ENCODE measurements around the gene C3orf38.
A peak's percentile ranks its signal among the peaks of the same experiment; 100 is the strongest.
"Not testable (repeated sequence)": the region's sequence is repeated elsewhere in the genome, so short reads cannot be mapped to it uniquely, and the experiment has no call there.

C3orf38 gene

GRCh38 chr3:88149509-88150362 is at the start of gene C3orf38:
C3orf38 (plus strand) TSS chr3:88149959; CDS start chr3:88150053, 94 bp downstream.
- peaks cover 41% of the 10 kb centered on the region for H3K4me1 Mint-ChIP-seq
- peak; percentile 94 for ATAC-seq
- H3K36me3 Mint-ChIP-seq: peaks cover 11% of the 10 kb centered on the region
- no peaks in the 10 kb centered on the region for H3K9me3 Mint-ChIP-seq
- peak within 1 kb of the TSS; percentile 98 for H3K4me3 Mint-ChIP-seq
- H3K27me3 Mint-ChIP-seq: no peaks in the 10 kb centered on the region
- peak within 1 kb of the TSS; percentile 95 for H3K27ac Mint-ChIP-seq

GRCh38 chr3:88101142-88101541 is 48.6 kb upstream of the C3orf38 start:
- no peak overlapping the region for H3K4me3 Mint-ChIP-seq
- peaks cover 63% of the 10 kb centered on the region for H3K36me3 Mint-ChIP-seq
- H3K27me3 Mint-ChIP-seq: no peaks in the 10 kb centered on the region
- no peaks in the 10 kb centered on the region for H3K9me3 Mint-ChIP-seq
- no peak for ATAC-seq
- no peak overlapping the region for H3K27ac Mint-ChIP-seq
- H3K4me1 Mint-ChIP-seq: no peaks in the 10 kb centered on the region

GRCh38 chr3:88105325-88105724 is 44.4 kb upstream of the C3orf38 start:
- Mint-ChIP-seq H3K4me3 (no peak overlapping the region), H3K9me3 (no peaks in the 10 kb centered on the region), H3K27ac (peak overlapping the region; percentile 49), H3K36me3 (peaks cover 32% of the 10 kb centered on the region), H3K27me3 (no peaks in the 10 kb centered on the region), H3K4me1 (no peaks in the 10 kb centered on the region)
- no peak for ATAC-seq

GRCh38 chr3:88112289-88112688 is 37.5 kb upstream of the C3orf38 start:
- Mint-ChIP-seq H3K4me1 (no peaks in the 10 kb centered on the region), H3K27me3 (no peaks in the 10 kb centered on the region), H3K9me3 (no peaks in the 10 kb centered on the region), H3K27ac (no peak overlapping the region), H3K36me3 (peaks cover 25% of the 10 kb centered on the region), H3K4me3 (no peak overlapping the region)
- ATAC-seq: no peak

- no peaks in the 10 kb centered on the region for H3K9me3 Mint-ChIP-seq
- no peaks in the 10 kb centered on the region for H3K4me1 Mint-ChIP-seq
- no peaks in the 10 kb centered on the region for H3K27me3 Mint-ChIP-seq
- peak; percentile 64 for ATAC-seq
- peaks cover 38% of the 10 kb centered on the region for H3K36me3 Mint-ChIP-seq
- H3K4me3 Mint-ChIP-seq: no peak overlapping the region
- H3K27ac Mint-ChIP-seq: no peak overlapping the region
These were observed 36.2 kb upstream of the C3orf38 start for GRCh38 chr3:88113311-88114162.

- ATAC-seq: no peak
- Mint-ChIP-seq H3K27ac (no peak overlapping the region), H3K4me3 (no peak overlapping the region), H3K27me3 (no peaks in the 10 kb centered on the region), H3K36me3 (peaks cover 38% of the 10 kb centered on the region), H3K4me1 (no peaks in the 10 kb centered on the region), H3K9me3 (no peaks in the 10 kb centered on the region)
These were observed 34.7 kb upstream of the C3orf38 start for GRCh38 chr3:88114878-88115549.

- Mint-ChIP-seq H3K9me3 (no peaks in the 10 kb centered on the region), H3K4me1 (no peaks in the 10 kb centered on the region), H3K27me3 (no peaks in the 10 kb centered on the region), H3K36me3 (peaks cover 47% of the 10 kb centered on the region), H3K27ac (no peak overlapping the region), H3K4me3 (no peak overlapping the region)
- ATAC-seq: no peak
These were observed 32.1 kb upstream of the C3orf38 start for GRCh38 chr3:88117683-88118082.

GRCh38 chr3:88118603-88119002 is 31.2 kb upstream of the C3orf38 start:
- not testable (repeated sequence) for H3K4me3 Mint-ChIP-seq, ATAC-seq, H3K27ac Mint-ChIP-seq, H3K4me1 Mint-ChIP-seq, H3K27me3 Mint-ChIP-seq, H3K9me3 Mint-ChIP-seq
- H3K36me3 Mint-ChIP-seq: peaks cover 47% of the 10 kb centered on the region

- Mint-ChIP-seq H3K27me3 (no peaks in the 10 kb centered on the region), H3K4me1 (peaks cover 6% of the 10 kb centered on the region), H3K36me3 (peaks cover 16% of the 10 kb centered on the region), H3K4me3 (no peak overlapping the region), H3K27ac (no peak overlapping the region), H3K9me3 (no peaks in the 10 kb centered on the region)
- no peak for ATAC-seq
These were observed 26.2 kb upstream of the C3orf38 start for GRCh38 chr3:88123526-88123925.

GRCh38 chr3:88131695-88132094 is 18.1 kb upstream of the C3orf38 start:
- no peak overlapping the region for H3K4me3 Mint-ChIP-seq
- ATAC-seq: no peak
- peaks cover 6% of the 10 kb centered on the region for H3K4me1 Mint-ChIP-seq
- no peaks in the 10 kb centered on the region for H3K27me3 Mint-ChIP-seq
- H3K9me3 Mint-ChIP-seq: no peaks in the 10 kb centered on the region
- peaks cover 33% of the 10 kb centered on the region for H3K36me3 Mint-ChIP-seq
- H3K27ac Mint-ChIP-seq: no peak overlapping the region

GRCh38 chr3:88132894-88133293 is 16.9 kb upstream of the C3orf38 start:
- H3K27me3 Mint-ChIP-seq: no peaks in the 10 kb centered on the region
- H3K27ac Mint-ChIP-seq: no peak overlapping the region
- ATAC-seq: no peak
- no peak overlapping the region for H3K4me3 Mint-ChIP-seq
- no peaks in the 10 kb centered on the region for H3K4me1 Mint-ChIP-seq
- H3K36me3 Mint-ChIP-seq: peaks cover 28% of the 10 kb centered on the region
- H3K9me3 Mint-ChIP-seq: no peaks in the 10 kb centered on the region

GRCh38 chr3:88133711-88134263 is 16.0 kb upstream of the C3orf38 start:
- H3K4me3 Mint-ChIP-seq: no peak overlapping the region
- peaks cover 30% of the 10 kb centered on the region for H3K36me3 Mint-ChIP-seq
- no peaks in the 10 kb centered on the region for H3K4me1 Mint-ChIP-seq
- H3K27me3 Mint-ChIP-seq: no peaks in the 10 kb centered on the region
- ATAC-seq: no peak
- no peak overlapping the region for H3K27ac Mint-ChIP-seq
- H3K9me3 Mint-ChIP-seq: no peaks in the 10 kb centered on the region

- no peak overlapping the region for H3K4me3 Mint-ChIP-seq
- peaks cover 6% of the 10 kb centered on the region for H3K4me1 Mint-ChIP-seq
- no peaks in the 10 kb centered on the region for H3K9me3 Mint-ChIP-seq
- no peaks in the 10 kb centered on the region for H3K27me3 Mint-ChIP-seq
- H3K27ac Mint-ChIP-seq: no peak overlapping the region
- no peak for ATAC-seq
- peaks cover 36% of the 10 kb centered on the region for H3K36me3 Mint-ChIP-seq
These were observed 11.9 kb upstream of the C3orf38 start for GRCh38 chr3:88137836-88138235.

- H3K36me3 Mint-ChIP-seq: peaks cover 21% of the 10 kb centered on the region
- peaks cover 7% of the 10 kb centered on the region for H3K4me1 Mint-ChIP-seq
- H3K27ac Mint-ChIP-seq: no peak overlapping the region
- H3K27me3 Mint-ChIP-seq: no peaks in the 10 kb centered on the region
- no peak for ATAC-seq
- no peaks in the 10 kb centered on the region for H3K9me3 Mint-ChIP-seq
- H3K4me3 Mint-ChIP-seq: no peak overlapping the region
These were observed 8.2 kb upstream of the C3orf38 start for GRCh38 chr3:88141458-88142083.
